ENCODE measurements around the gene ART1.

Gene ART1

DNA sequence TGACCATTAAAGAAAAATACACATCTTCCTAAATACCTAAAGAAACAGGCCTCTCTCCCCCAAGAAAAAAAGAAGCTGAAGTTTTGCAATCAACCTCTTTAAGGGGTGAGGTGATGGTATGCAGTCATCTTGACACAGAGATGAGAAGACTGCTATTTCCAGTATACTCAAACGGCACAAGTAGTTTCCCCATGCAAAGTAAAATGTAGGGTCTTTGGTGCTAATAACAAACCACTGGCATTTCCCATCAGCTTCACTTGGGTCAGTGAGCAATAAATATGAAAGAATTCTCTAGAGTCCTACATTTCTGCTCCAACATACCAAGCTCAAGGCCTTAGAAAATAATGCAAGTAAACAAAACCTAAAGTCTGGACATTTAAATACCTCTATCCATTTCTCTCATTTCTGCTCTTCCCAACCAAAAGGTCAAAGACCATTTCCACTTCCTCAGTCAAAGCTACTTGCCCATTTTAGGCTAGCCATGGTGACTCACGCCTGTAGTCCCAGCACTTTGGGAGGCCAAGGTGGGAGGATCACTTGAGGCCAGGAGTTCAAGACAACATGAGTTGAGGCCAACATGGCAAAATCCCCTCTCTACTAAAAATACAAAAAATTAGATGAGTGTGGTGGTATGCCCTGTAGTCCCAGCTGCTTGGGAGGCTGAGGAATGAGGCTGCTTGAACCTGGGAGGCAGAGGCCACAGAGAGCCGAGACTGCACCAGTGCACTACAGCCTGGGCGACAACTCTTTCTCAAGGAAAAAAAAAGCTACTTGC, 65.7 kb downstream of the ART1 start:
- TF ChIP-seq NFIC (IDR thresholded peaks at IDR 0.05) (no peak), TEAD4 (IDR thresholded peaks at IDR 0.05) (no peak)

- TF ChIP-seq YY1 (IDR thresholded peaks at IDR 0.05; ENCODE audit: low read depth) (no peak), REST (IDR thresholded peaks at IDR 0.05; ENCODE audit: low read depth) (no peak), EP300 (IDR thresholded peaks at IDR 0.05; ENCODE audit: borderline replicate concordance) (no peak), TCF12 (IDR thresholded peaks at IDR 0.05; ENCODE audit: low read depth) (no peak), FOXM1 (IDR thresholded peaks at IDR 0.05; ENCODE audit: borderline replicate concordance, low read depth) (no peak), TEAD4 (IDR thresholded peaks at IDR 0.05) (no peak), CREB1 (IDR thresholded peaks at IDR 0.05; ENCODE audit: low read depth) (no peak), RAD21 (IDR thresholded peaks at IDR 0.05; ENCODE audit: low read depth) (no peak), CEBPB (IDR thresholded peaks at IDR 0.05) (no peak), NFIC (IDR thresholded peaks at IDR 0.05) (no peak), TAF1 (IDR thresholded peaks at IDR 0.05; ENCODE audit: low read depth) (no peak)
- TF ChIP-seq, protein P1, sequence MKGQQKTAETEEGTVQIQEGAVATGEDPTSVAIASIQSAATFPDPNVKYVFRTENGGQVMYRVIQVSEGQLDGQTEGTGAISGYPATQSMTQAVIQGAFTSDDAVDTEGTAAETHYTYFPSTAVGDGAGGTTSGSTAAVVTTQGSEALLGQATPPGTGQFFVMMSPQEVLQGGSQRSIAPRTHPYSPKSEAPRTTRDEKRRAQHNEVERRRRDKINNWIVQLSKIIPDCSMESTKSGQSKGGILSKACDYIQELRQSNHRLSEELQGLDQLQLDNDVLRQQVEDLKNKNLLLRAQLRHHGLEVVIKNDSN (IDR thresholded peaks at IDR 0.05), result no peak
- TF ChIP-seq, protein P2, sequence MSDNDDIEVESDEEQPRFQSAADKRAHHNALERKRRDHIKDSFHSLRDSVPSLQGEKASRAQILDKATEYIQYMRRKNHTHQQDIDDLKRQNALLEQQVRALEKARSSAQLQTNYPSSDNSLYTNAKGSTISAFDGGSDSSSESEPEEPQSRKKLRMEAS (IDR thresholded peaks at IDR 0.05), result no peak
Observed at GRCh38 chr11:3712274-3712673, 67.3 kb downstream of the ART1 start.
